Activated gamma-delta T cell treated with Interleukin-2 at 50 U/mL for 16 hours (primary cell): ENCODE measurements around the gene CA4.
A peak's percentile ranks its signal among the peaks of the same experiment; 100 is the strongest.

ENCODE experiments used
- DNase-seq: peaks from one replicate; pipeline ENCODE4 v3.0.0-alpha.2; 2020

Gene CA4

DNA sequence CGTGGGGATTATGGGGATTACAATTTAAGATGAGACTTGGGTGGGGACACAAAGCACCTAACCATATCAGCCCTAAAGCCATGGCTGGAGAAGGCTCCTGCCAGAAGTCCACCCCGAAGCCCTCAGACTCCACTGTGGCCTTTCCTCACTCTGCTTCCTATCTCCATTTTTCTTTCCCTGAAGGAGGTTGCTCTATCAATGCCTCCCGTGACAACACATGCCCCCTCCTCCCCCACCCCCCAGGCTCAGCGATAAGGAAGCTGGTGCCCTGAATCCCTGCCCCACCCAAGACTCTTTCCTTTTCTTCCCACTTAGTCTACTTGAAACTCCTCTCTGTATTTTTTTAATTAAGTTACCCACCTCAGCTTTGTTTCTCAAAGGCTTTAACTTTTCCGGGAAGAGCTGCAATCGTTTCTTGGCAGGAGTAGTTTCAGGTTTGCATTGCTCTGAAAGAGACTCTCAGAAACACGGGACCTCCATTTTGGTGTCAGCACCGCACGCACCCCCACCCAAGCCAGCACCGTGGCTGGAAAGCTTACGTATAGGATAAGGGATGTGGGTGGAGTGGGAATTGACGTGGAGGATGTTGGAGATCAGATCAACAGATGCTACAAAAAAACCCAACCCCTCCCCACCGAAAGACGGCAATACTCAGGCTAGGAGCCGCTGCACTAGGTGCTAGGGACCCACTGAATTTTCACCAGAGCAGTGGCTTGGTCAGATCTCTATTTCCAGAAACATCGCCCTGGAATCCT lies 15.2 kb upstream of the CA4 start:
- DNase-seq, result no peak

GRCh38 chr17:60135151-60135950 lies 14.4 kb upstream of the CA4 start:
- peak; percentile 61 for DNase-seq

GRCh38 chr17:60135951-60136666 lies 13.7 kb upstream of the CA4 start:
- no peak for DNase-seq

GRCh38 chr17:60137731-60138130 lies 12.0 kb upstream of the CA4 start:
- no peak for DNase-seq

- no peak for DNase-seq
Observed at GRCh38 chr17:60138769-60139437, 10.9 kb upstream of the CA4 start.

DNA sequence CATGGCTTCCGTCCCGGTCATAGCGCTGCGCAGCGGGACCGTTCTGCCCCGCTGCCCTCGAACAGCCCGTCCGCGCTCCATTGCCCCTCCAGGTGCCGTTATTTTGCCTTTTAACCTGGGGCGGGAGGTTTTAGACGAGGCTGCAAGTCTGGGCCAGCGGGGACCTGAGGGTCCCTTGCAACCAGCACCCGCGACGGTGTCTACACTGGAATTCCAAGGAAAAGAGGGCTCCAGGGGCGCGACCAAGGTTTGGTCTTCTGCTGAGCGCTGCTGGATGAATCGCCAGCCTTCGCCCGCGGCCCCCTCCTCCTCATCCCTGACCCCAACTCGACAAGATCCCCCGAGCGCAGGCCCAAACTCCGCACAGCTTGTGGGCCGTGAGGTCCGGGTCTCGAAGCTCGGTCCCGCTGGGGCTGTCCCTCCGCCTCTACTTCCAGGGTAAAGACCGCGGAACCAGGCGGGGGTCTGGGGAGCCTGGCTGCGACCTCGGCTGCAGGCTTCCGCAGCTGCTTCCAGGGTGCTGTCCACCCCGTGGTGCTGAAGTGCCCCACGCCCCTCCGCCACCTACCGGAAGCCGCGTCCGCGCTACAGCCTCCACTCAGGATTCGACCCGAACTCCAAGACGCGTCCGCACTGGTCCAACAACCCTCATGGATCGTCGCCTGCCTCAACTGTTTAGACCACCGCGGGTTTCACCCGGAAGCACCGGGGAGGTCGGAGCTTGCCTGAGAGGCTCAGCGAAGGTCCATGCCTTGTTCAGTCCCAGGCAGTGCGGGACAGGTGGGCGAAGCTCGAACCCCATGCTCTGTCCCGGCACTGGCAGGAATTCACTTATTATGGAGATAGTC lies 10.1 kb upstream of the CA4 start:
- peak; percentile 66 for DNase-seq

DNA sequence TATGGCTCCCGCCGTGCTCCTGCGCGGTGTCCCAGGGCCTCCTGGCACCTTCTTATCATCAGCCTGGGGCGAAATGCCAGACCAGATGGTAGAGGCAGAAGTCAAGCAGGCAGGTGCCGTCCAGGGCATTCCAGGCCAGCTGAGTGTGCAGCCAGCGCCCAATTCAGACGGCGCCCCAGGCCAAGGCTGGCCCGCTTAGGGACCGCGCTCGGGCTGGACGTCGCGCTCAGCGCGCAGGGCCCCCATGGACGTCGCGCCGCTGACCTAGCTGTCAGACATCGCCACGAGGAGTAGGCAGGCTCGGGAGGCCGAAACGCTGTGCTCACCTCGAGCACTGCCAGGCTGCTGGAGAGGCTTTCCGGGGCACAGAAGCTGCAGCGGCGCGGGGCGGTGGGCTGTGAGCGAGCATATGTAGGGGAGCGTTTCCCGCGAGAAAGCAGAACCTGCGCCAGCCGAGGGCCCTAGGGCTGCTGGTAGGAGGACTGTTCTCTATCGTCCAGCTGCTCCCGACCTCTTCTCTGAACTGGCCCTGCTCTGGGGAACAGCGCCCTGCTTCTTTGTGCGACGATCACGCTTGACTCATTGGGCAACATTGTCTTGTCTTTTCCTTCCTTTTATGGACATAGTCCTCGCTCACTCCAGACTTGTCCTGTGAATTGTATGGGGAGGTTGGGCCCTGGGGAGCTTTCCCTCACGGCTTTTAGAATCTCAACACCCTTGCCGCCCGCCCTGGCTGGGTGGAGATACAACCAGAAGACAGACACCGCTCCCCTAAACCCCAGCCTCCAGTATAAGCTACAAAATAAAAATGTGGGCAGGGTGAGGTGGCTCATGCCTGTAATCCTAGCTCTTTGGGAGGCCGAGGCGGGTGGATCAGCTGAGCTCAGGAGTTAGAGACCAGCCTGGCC lies 8.4 kb upstream of the CA4 start:
- no peak for DNase-seq

GRCh38 chr17:60142872-60143499 lies 6.8 kb upstream of the CA4 start:
- peak; percentile 72 for DNase-seq

- DNase-seq, result no peak
Observed at GRCh38 chr17:60145006-60145935, 4.5 kb upstream of the CA4 start.

- DNase-seq, result no peak
Observed at GRCh38 chr17:60146206-60146605, 3.6 kb upstream of the CA4 start.

DNA sequence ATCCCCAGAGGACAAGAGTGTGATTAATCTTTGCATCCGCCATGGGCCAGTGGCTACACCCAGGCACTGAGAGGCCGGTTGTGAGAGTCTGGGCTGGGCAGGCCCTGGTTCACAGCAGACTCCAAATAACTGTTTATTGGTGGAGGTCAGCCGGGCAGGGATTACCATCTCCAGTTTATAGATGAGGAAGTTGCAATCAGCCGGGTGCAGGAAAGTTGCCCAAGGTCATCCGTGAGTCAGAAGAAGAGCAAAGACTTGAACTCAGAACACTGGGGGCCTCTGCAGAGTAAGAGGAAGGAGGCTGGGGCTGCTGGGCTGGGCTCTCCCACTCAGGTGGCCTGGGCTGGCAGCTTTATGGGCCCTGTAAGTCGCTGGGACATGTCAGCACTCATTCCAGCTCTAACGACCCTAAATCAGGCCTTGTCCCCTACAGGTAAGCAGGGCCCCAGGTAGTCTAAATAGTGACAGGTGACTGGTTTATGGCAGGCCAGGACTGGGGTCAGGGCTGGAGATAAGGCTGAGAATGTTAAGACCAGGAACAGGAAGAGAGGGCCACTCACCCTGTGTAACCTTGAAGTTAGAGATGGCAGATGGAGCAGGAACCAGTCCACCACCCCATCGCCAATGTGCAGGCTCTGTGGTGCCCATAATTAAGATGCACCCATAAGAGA lies 2.1 kb upstream of the CA4 start:
- no peak for DNase-seq

- no peak for DNase-seq
Observed at GRCh38 chr17:60148373-60148772, 1.4 kb upstream of the CA4 start.

GRCh38 chr17:60151355-60151754 lies 1.6 kb downstream of the CA4 start:
- no peak for DNase-seq

GRCh38 chr17:60153606-60154390 lies 4.0 kb downstream of the CA4 start:
- no peak for DNase-seq

- DNase-seq, result no peak
Observed at GRCh38 chr17:60154616-60155426, 5.0 kb downstream of the CA4 start.

- DNase-seq, result no peak
Observed at GRCh38 chr17:60155427-60155814, 5.6 kb downstream of the CA4 start.

- no peak for DNase-seq
Observed at GRCh38 chr17:60155815-60156214, 6.0 kb downstream of the CA4 start.
